Body of pancreas (tissue), 4 donors: ENCODE data around the gene GOSR2.

Experiments
- POLR2A ChIP-seq, 3 donors: fragments of 450-650 bp; IDR thresholded peaks; one replicate each; pipeline ENCODE4 v1.6.1; 2016; ENCODE audit warnings: antibody characterized with exemption in 3 of 3, mild to moderate bottlenecking in 2 of 3
- TF ChIP-seq, protein P1 (sequence below), 7 experiments: fragments of 450-650 bp in 4 of 7; fragments of 200-600 bp in 3 of 7; sonication (generic) in 3 of 7; IDR thresholded peaks; one replicate each; pipeline ENCODE4 v1.5.1; 2016 to 2019; ENCODE audit warnings: antibody characterized with exemption in 7 of 7

DNA sequence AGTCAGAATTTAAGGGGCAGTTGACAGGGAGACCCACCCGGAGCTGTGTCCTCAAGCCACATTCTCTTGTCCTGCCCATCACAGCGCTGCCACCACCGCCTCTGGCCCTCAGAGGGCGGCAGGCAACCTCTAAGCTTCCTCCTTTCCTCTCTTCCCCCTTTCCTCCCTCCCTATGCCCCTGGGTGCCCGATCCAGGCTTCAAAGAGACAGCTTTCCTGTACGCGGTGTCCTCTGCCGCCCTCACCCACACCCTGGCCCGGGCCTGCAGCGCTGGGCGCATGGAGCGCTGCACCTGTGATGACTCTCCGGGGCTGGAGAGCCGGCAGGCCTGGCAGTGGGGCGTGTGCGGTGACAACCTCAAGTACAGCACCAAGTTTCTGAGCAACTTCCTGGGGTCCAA lies 48.1 kb upstream of the GOSR2 start:
- TF ChIP-seq, protein P1, sequence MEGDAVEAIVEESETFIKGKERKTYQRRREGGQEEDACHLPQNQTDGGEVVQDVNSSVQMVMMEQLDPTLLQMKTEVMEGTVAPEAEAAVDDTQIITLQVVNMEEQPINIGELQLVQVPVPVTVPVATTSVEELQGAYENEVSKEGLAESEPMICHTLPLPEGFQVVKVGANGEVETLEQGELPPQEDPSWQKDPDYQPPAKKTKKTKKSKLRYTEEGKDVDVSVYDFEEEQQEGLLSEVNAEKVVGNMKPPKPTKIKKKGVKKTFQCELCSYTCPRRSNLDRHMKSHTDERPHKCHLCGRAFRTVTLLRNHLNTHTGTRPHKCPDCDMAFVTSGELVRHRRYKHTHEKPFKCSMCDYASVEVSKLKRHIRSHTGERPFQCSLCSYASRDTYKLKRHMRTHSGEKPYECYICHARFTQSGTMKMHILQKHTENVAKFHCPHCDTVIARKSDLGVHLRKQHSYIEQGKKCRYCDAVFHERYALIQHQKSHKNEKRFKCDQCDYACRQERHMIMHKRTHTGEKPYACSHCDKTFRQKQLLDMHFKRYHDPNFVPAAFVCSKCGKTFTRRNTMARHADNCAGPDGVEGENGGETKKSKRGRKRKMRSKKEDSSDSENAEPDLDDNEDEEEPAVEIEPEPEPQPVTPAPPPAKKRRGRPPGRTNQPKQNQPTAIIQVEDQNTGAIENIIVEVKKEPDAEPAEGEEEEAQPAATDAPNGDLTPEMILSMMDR (IDR thresholded peaks at IDR 0.05): no peak
- TF ChIP-seq POLR2A (IDR thresholded peaks at IDR 0.05): no peak
